ENCODE data around the gene AHDC1.
A peak's percentile ranks its signal among the peaks of the same experiment; 100 is the strongest.

DNA sequence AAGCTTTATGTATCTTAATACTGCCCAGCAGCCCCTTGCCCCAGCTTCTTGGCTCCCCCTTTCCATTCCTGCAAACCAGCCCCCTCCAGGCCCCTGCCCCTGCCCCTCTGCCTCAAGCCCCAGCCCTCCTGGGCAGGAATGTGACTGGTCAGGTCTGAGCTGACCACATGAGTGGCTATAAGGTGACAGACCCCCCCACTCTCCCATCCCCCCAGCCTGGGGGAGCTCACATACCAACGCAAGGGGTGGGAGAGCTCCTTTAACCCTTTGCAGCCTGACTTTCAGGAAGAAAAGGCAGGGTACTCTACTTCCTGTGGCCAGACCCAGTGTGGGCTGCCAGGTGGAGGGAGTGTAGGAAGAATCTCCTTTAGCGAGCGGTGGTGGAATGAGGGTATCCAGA, 33.2 kb downstream of the AHDC1 start:
- TF ChIP-seq, protein P1, sequence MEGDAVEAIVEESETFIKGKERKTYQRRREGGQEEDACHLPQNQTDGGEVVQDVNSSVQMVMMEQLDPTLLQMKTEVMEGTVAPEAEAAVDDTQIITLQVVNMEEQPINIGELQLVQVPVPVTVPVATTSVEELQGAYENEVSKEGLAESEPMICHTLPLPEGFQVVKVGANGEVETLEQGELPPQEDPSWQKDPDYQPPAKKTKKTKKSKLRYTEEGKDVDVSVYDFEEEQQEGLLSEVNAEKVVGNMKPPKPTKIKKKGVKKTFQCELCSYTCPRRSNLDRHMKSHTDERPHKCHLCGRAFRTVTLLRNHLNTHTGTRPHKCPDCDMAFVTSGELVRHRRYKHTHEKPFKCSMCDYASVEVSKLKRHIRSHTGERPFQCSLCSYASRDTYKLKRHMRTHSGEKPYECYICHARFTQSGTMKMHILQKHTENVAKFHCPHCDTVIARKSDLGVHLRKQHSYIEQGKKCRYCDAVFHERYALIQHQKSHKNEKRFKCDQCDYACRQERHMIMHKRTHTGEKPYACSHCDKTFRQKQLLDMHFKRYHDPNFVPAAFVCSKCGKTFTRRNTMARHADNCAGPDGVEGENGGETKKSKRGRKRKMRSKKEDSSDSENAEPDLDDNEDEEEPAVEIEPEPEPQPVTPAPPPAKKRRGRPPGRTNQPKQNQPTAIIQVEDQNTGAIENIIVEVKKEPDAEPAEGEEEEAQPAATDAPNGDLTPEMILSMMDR (IDR thresholded peaks at IDR 0.05), result no peak
- TF ChIP-seq FOXJ3 (CRISPR knock-in tag; IDR thresholded peaks at IDR 0.05; ENCODE audit: borderline replicate concordance) (no peak), ATF1 (CRISPR knock-in tag; IDR thresholded peaks at IDR 0.05) (no peak), NFYB (CRISPR knock-in tag; conservative IDR thresholded peaks at IDR 0.05; ENCODE audit: low read depth) (no peak), RORB (CRISPR knock-in tag; IDR thresholded peaks at IDR 0.05) (no peak)
- TF ChIP-seq, protein P2, sequence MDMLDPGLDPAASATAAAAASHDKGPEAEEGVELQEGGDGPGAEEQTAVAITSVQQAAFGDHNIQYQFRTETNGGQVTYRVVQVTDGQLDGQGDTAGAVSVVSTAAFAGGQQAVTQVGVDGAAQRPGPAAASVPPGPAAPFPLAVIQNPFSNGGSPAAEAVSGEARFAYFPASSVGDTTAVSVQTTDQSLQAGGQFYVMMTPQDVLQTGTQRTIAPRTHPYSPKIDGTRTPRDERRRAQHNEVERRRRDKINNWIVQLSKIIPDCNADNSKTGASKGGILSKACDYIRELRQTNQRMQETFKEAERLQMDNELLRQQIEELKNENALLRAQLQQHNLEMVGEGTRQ (CRISPR knock-in tag; IDR thresholded peaks at IDR 0.05), result no peak
- TF ChIP-seq, protein P3, sequence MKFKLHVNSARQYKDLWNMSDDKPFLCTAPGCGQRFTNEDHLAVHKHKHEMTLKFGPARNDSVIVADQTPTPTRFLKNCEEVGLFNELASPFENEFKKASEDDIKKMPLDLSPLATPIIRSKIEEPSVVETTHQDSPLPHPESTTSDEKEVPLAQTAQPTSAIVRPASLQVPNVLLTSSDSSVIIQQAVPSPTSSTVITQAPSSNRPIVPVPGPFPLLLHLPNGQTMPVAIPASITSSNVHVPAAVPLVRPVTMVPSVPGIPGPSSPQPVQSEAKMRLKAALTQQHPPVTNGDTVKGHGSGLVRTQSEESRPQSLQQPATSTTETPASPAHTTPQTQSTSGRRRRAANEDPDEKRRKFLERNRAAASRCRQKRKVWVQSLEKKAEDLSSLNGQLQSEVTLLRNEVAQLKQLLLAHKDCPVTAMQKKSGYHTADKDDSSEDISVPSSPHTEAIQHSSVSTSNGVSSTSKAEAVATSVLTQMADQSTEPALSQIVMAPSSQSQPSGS (CRISPR knock-in tag; IDR thresholded peaks at IDR 0.05; ENCODE audit: borderline replicate concordance, low read depth), result no peak
- TF ChIP-seq, protein P4, sequence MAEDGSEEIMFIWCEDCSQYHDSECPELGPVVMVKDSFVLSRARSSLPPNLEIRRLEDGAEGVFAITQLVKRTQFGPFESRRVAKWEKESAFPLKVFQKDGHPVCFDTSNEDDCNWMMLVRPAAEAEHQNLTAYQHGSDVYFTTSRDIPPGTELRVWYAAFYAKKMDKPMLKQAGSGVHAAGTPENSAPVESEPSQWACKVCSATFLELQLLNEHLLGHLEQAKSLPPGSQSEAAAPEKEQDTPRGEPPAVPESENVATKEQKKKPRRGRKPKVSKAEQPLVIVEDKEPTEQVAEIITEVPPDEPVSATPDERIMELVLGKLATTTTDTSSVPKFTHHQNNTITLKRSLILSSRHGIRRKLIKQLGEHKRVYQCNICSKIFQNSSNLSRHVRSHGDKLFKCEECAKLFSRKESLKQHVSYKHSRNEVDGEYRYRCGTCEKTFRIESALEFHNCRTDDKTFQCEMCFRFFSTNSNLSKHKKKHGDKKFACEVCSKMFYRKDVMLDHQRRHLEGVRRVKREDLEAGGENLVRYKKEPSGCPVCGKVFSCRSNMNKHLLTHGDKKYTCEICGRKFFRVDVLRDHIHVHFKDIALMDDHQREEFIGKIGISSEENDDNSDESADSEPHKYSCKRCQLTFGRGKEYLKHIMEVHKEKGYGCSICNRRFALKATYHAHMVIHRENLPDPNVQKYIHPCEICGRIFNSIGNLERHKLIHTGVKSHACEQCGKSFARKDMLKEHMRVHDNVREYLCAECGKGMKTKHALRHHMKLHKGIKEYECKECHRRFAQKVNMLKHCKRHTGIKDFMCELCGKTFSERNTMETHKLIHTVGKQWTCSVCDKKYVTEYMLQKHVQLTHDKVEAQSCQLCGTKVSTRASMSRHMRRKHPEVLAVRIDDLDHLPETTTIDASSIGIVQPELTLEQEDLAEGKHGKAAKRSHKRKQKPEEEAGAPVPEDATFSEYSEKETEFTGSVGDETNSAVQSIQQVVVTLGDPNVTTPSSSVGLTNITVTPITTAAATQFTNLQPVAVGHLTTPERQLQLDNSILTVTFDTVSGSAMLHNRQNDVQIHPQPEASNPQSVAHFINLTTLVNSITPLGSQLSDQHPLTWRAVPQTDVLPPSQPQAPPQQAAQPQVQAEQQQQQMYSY (CRISPR knock-in tag; IDR thresholded peaks at IDR 0.05), result no peak
- TF ChIP-seq, protein P5, sequence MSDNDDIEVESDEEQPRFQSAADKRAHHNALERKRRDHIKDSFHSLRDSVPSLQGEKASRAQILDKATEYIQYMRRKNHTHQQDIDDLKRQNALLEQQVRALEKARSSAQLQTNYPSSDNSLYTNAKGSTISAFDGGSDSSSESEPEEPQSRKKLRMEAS (CRISPR knock-in tag; IDR thresholded peaks at IDR 0.05), result peak; percentile 22; the same call in 1 of the 2 replicates

Measured in WTC11 (cell line).